GM21717 (cell line): ENCODE results near the gene ASGR1.

Source experiments
- ATAC-seq: cut with Tn5 transposase; IDR thresholded peaks from one replicate; pipeline ENCODE4 v1.9.1; 2021; ENCODE audit warnings: mild to moderate bottlenecking, moderate library complexity; ENCODE audit not compliant: unreplicated experiment

The ASGR1 gene

DNA sequence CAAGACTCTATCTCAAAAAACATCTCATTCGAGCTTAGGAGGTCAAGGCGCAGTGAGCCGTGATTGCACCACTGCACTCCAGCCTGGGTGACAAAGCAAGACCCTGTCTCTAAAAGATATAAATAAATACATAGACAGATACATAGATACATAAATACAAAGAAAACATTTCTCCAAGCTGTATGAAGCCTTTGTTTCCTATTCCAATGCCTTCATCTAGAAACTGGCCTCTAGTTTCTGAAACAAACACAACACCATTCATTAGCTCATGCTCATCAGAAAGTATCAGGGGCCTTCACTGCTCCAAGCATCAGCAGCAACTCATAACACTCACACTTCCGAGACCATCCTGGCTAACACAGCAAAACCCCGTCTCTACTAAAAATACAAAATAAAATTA lies 54.2 kb downstream of the ASGR1 start:
- ATAC-seq: no peak

DNA sequence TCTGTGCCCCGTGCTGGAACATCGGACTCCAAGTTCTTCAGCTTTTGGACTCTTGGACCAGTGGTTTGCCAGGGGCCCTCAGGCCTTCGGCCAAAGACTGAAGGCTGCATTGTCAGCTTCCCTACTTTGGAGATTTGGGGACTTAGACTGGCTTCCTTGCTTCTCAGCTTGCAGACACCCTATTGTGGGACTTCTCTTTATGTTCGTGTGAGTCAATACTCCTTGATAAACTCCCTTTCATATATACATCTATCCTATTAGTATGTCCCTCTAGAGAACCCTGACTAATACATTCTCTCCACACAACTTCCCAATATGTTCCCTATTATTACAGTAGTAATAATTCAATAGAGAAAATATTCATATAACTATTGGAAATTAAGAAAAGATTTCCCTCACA lies 55.3 kb downstream of the ASGR1 start:
- ATAC-seq: no peak
